ENCODE measurements around the gene MRPL54.

Gene MRPL54

DNA sequence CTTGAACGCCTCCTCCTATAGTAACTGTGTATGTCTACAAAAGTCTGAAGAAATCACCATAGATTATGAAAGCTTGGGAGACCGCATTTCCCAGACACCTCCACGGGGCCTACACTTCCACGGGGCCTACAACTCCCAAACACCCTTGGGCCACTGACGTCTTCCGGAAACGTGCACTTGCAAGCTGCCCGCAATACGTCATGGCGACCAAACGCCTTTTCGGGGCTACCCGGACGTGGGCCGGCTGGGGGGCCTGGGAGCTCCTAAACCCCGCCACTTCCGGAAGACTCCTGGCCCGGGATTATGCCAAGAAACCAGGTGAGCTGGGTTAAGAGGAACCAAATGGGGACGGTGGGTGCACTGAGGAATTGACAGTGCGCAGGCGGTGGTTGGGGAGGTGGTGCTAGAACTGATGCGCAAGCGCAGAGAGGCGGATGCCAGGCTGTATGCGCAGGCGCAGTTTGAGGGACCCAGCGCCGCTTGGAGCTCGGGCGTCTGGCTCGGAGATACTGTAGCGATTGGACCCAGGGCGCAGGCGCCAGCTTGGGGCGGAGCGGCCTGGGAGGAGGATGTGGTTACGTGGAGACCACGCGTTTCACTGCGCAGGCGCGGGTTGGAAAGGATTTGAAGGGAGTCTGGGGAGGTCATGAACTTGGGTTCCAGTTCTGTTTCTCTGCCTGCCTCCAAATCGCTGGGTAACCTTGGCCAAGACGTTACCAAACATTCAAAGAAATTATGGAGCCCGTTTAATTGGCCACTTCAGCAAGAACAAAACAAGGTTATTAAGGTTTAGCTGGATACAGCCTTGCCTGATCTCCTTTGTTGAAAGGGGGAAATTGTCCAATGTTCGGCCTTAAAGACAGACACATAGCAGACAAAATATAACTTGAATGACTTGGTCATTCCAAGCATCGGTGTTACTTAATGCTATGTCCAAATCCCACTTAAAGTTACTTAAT lies at the start of gene MRPL54:
Gene MRPL54, plus strand, starts transcription at position 182 of the 959 bp plus-strand sequence. Its CDS starts 19 bp downstream, at position 201.
- peak; percentile 95 for ATAC-seq

DNA sequence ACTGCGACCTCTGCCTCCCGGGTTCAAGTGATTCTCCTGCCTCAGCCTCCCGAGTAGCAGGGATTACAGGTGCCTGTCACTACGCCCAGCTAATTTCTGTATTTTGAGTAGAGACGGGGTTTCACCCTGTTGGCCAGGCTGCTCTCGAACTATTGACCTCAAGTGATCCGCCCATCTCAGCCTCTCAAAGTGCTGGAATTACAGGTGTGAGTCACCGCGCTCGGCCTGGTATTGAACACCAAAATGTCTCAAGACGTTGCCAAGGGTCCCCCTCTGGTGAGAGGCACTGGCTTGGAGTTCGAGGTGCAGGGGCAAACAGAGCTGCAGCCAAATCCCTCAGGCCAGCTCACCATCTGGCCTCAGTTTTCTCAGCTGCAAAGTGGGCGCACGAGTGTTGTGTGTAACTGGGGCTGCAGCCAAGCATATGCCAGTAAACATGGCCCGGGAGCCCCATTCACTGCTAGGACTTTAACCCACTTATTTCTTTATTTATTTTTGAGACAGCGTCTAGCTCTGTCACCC lies 46.3 kb upstream of the MRPL54 start:
- no peak for ATAC-seq

More for the DNA sequence above, at the start of gene MRPL54:
- TF ChIP-seq ZNF8 (CRISPR knock-in tag; IDR thresholded peaks at IDR 0.05): no peak
- TF ChIP-seq PPARA (CRISPR knock-in tag; IDR thresholded peaks at IDR 0.05; ENCODE audit: borderline replicate concordance): no peak
- TF ChIP-seq, protein P1, sequence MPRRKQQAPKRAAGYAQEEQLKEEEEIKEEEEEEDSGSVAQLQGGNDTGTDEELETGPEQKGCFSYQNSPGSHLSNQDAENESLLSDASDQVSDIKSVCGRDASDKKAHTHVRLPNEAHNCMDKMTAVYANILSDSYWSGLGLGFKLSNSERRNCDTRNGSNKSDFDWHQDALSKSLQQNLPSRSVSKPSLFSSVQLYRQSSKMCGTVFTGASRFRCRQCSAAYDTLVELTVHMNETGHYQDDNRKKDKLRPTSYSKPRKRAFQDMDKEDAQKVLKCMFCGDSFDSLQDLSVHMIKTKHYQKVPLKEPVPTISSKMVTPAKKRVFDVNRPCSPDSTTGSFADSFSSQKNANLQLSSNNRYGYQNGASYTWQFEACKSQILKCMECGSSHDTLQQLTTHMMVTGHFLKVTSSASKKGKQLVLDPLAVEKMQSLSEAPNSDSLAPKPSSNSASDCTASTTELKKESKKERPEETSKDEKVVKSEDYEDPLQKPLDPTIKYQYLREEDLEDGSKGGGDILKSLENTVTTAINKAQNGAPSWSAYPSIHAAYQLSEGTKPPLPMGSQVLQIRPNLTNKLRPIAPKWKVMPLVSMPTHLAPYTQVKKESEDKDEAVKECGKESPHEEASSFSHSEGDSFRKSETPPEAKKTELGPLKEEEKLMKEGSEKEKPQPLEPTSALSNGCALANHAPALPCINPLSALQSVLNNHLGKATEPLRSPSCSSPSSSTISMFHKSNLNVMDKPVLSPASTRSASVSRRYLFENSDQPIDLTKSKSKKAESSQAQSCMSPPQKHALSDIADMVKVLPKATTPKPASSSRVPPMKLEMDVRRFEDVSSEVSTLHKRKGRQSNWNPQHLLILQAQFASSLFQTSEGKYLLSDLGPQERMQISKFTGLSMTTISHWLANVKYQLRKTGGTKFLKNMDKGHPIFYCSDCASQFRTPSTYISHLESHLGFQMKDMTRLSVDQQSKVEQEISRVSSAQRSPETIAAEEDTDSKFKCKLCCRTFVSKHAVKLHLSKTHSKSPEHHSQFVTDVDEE (CRISPR knock-in tag; IDR thresholded peaks at IDR 0.05): no peak
- no peak for TF ChIP-seq ZFP3 (CRISPR knock-in tag; IDR thresholded peaks at IDR 0.05)
- TF ChIP-seq, protein P2, sequence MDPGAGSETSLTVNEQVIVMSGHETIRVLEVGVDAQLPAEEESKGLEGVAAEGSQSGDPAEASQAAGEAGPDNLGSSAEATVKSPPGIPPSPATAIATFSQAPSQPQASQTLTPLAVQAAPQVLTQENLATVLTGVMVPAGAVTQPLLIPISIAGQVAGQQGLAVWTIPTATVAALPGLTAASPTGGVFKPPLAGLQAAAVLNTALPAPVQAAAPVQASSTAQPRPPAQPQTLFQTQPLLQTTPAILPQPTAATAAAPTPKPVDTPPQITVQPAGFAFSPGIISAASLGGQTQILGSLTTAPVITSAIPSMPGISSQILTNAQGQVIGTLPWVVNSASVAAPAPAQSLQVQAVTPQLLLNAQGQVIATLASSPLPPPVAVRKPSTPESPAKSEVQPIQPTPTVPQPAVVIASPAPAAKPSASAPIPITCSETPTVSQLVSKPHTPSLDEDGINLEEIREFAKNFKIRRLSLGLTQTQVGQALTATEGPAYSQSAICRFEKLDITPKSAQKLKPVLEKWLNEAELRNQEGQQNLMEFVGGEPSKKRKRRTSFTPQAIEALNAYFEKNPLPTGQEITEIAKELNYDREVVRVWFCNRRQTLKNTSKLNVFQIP (CRISPR knock-in tag; IDR thresholded peaks at IDR 0.05; ENCODE audit: borderline replicate concordance, low read depth): no peak
- TF ChIP-seq BACH2 (CRISPR knock-in tag; IDR thresholded peaks at IDR 0.05; ENCODE audit: borderline replicate concordance): no peak
- no peak for TF ChIP-seq SNAI2 (CRISPR knock-in tag; IDR thresholded peaks at IDR 0.05)
- TF ChIP-seq RARB (CRISPR knock-in tag; IDR thresholded peaks at IDR 0.05): no peak
- no peak for TF ChIP-seq GLIS3 (CRISPR knock-in tag; IDR thresholded peaks at IDR 0.05)
- TF ChIP-seq ESRRG (CRISPR knock-in tag; IDR thresholded peaks at IDR 0.05): no peak
- no peak for TF ChIP-seq ZC3H10 (CRISPR knock-in tag; IDR thresholded peaks at IDR 0.05)
- no peak for TF ChIP-seq OSR1 (CRISPR knock-in tag; IDR thresholded peaks at IDR 0.05)
- TF ChIP-seq ZNF70 (CRISPR knock-in tag; IDR thresholded peaks at IDR 0.05): no peak

DNA sequence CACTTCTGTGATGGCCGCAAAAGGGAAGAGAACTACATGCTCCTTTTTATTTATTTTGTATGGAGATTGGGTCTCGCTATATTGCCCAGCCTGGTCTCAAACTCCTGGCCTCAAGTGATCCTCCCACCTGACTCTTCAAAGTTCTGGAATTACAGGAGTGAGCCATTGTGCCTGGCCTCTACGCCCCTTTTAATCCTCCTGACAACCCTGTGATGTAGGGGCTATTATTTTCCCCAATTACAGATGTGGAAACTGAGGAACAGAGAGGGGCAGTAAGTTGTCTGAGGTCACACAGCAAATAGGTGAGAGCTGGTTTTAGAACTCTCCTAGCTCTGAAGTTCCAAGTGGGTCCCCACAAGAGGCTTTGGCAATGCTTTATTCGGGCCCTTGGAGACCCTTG lies 42.6 kb upstream of the MRPL54 start:
- TF ChIP-seq ESRRG (CRISPR knock-in tag; IDR thresholded peaks at IDR 0.05) (no peak), ZFP3 (CRISPR knock-in tag; IDR thresholded peaks at IDR 0.05) (no peak), ARNTL (CRISPR knock-in tag; IDR thresholded peaks at IDR 0.05; ENCODE audit: borderline replicate concordance, low read depth) (no peak), ZNF8 (CRISPR knock-in tag; IDR thresholded peaks at IDR 0.05) (no peak), PPARA (CRISPR knock-in tag; IDR thresholded peaks at IDR 0.05; ENCODE audit: borderline replicate concordance) (no peak), SNAI2 (CRISPR knock-in tag; IDR thresholded peaks at IDR 0.05) (no peak), ZC3H10 (CRISPR knock-in tag; IDR thresholded peaks at IDR 0.05) (no peak), ZNF565 (CRISPR knock-in tag; conservative IDR thresholded peaks at IDR 0.05; ENCODE audit: low read depth) (no peak), ZNF70 (CRISPR knock-in tag; IDR thresholded peaks at IDR 0.05) (no peak), ISL1 (CRISPR knock-in tag; IDR thresholded peaks at IDR 0.05) (no peak), CSDC2 (CRISPR knock-in tag; IDR thresholded peaks at IDR 0.05) (no peak)
- TF ChIP-seq, protein P2 (CRISPR knock-in tag; IDR thresholded peaks at IDR 0.05; ENCODE audit: borderline replicate concordance, low read depth): no peak
- TF ChIP-seq, protein P3, sequence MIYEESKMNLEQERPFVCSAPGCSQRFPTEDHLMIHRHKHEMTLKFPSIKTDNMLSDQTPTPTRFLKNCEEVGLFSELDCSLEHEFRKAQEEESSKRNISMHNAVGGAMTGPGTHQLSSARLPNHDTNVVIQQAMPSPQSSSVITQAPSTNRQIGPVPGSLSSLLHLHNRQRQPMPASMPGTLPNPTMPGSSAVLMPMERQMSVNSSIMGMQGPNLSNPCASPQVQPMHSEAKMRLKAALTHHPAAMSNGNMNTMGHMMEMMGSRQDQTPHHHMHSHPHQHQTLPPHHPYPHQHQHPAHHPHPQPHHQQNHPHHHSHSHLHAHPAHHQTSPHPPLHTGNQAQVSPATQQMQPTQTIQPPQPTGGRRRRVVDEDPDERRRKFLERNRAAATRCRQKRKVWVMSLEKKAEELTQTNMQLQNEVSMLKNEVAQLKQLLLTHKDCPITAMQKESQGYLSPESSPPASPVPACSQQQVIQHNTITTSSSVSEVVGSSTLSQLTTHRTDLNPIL (CRISPR knock-in tag; IDR thresholded peaks at IDR 0.05; ENCODE audit: low read depth): no peak
- TF ChIP-seq, protein P1 (CRISPR knock-in tag; IDR thresholded peaks at IDR 0.05): no peak
- ATAC-seq: no peak

More for the DNA sequence above, 46.3 kb upstream of the MRPL54 start:
- no peak for TF ChIP-seq TOX (CRISPR knock-in tag; IDR thresholded peaks at IDR 0.05; ENCODE audit: borderline replicate concordance)
- TF ChIP-seq ZNF70 (CRISPR knock-in tag; IDR thresholded peaks at IDR 0.05): no peak
- no peak for TF ChIP-seq ESRRG (CRISPR knock-in tag; IDR thresholded peaks at IDR 0.05)
- TF ChIP-seq, protein P2 (CRISPR knock-in tag; IDR thresholded peaks at IDR 0.05; ENCODE audit: borderline replicate concordance, low read depth): no peak
- no peak for TF ChIP-seq ZC3H10 (CRISPR knock-in tag; IDR thresholded peaks at IDR 0.05)
- no peak for TF ChIP-seq ZNF565 (CRISPR knock-in tag; conservative IDR thresholded peaks at IDR 0.05; ENCODE audit: low read depth)
- TF ChIP-seq OSR1 (CRISPR knock-in tag; IDR thresholded peaks at IDR 0.05): no peak
- TF ChIP-seq SNAI2 (CRISPR knock-in tag; IDR thresholded peaks at IDR 0.05): no peak
- no peak for TF ChIP-seq ZFP3 (CRISPR knock-in tag; IDR thresholded peaks at IDR 0.05)
- TF ChIP-seq ZFP30 (CRISPR knock-in tag; IDR thresholded peaks at IDR 0.05): no peak
